Heart right ventricle (tissue), 16 donors: ENCODE measurements around the gene ADRA2A. TPM values are rescaled to one million over a fixed set of nuclear protein-coding genes. Genes with fewer than 3 reads are reported as not detected.

ENCODE experiments used
- ATAC-seq, 8 donors: fragments of 200-7000 bp; cut with Tn5 transposase; one replicate each; pipeline ENCODE4 v1.9.1; 2020; ENCODE audit warnings: mild to moderate bottlenecking in 8 of 8, moderate library complexity in 8 of 8, moderate number of reproducible peaks in 1 of 8
- DNase-seq, 2 donors: peaks; one replicate each; pipeline ENCODE4 v3.0.0-alpha.2; 2020
- H3K27ac ChIP-seq, 10 donors: fragments of 200-600 bp; sonication (generic) in 2 of 10; one replicate each; pipeline versions ENCODE4 v1.5.0 to v1.8.0; 2020 to 2022; ENCODE audit warnings: mild to moderate bottlenecking in 3 of 10
- H3K27me3 ChIP-seq, 7 donors: fragments of 200-600 bp; one replicate each; pipeline ENCODE4 v1.8.0; 2021 to 2022; ENCODE audit warnings: mild to moderate bottlenecking in 2 of 7
- H3K36me3 ChIP-seq, 9 donors: fragments of 200-600 bp; sonication (generic) in 1 of 9; one replicate each; pipeline versions ENCODE4 v1.5.0 to v1.8.0; 2020 to 2022; ENCODE audit warnings: mild to moderate bottlenecking in 2 of 9
- H3K4me1 ChIP-seq, 9 donors: fragments of 200-600 bp; sonication (generic) in 1 of 9; one replicate each; pipeline versions ENCODE4 v1.5.0 to v1.8.0; 2020 to 2022; ENCODE audit warnings: mild to moderate bottlenecking in 4 of 9
- H3K4me3 ChIP-seq, 10 donors: fragments of 200-600 bp; sonication (generic) in 2 of 10; one replicate each; pipeline versions ENCODE4 v1.5.0 to v1.8.0; 2020 to 2022; ENCODE audit warnings: mild to moderate bottlenecking in 7 of 10, moderate library complexity in 2 of 10
- H3K9me3 ChIP-seq, 11 donors: fragments of 200-600 bp in 10 of 11; sonication (generic) in 2 of 11; one replicate each; pipeline versions ENCODE4 v1.5.0 to v1.8.0; 2013 to 2022; ENCODE audit warnings: mild to moderate bottlenecking in 2 of 11, control low read depth in 1 of 11, moderate library complexity in 1 of 11
- CTCF ChIP-seq, 9 donors: fragments of 200-600 bp; sonication (generic) in 2 of 9; IDR thresholded peaks; one replicate each; pipeline versions ENCODE4 v1.5.0 to v1.8.0; 2021 to 2022; ENCODE audit warnings: antibody characterized with exemption in 9 of 9, mild to moderate bottlenecking in 5 of 9, moderate library complexity in 1 of 9
- WGBS, 2 donors: extraction: QIAGEN DNeasy Blood & Tissue Kit; methylation state at CpG; one replicate each; pipeline ENCODE4 v1.1.7; 2013; ENCODE audit warnings: inconsistent platforms in 1 of 2; 5-methylcytosine and 5-hydroxymethylcytosine counted together
- intact Hi-C, 10 donors: fragments of 100-400 bp; cut with DNase I; formaldehyde crosslinking; loops; one replicate each; pipeline versions ENCODE4 v1.11.1 to v1.14.2; 2022
- polyA plus RNA-seq, 2 donors: library from polyadenylated mRNA; stranded (reverse); fragments of 200-250 nt; gene quantifications; one replicate each; pipeline ENCODE4 v1.2.3, GENCODE V29; 2013
- total RNA-seq, 10 donors: library from RNA; stranded (reverse); fragmentation: NEBNext Ultra II Directional in 3 of 10; extraction: Animal tissue kit (Norgen Biotek cat#: 25700) in 3 of 10; gene quantifications; one replicate each; pipeline versions ENCODE4 v1.2.1 to v1.2.4, GENCODE V29; 2021 to 2023
- donor health status: Arrhythmogenic right ventricular cardiomyopathy.
- donor health status: ischemic (EF 13 %, LVEDD 7.1; RV severe dilation, severe dysfunction).
- donor health status: healthy with polysubstance abuse.
- donor health status: DM: no; HTN: yes; CAD: no.
- donor health status: DM: no; HTN: no; CAD: no.
- donor health status: ischemic (EF 25% LVEDD 6.9; RV normal size, moderate dysfunction).
- donor health status: ischemic (EF 25% LVEDD 5.7; RV mildly dilated, moderate dysfunction).
- donor health status: healthy.
- donor health status: DM: yes; HTN: yes; CAD: no.
- donor health status: Ischemic cardiomyopathy.
- donor health status: ischemic (EF 35%, LVEDD 5.7; RV mildly dilated, moderate dysfunction).
- donor health status: nonischemic (EF 11% LVEDD 7.7; RV severe dilation, severe dysfunction).
- donor health status: DM: yes; HTN: yes; CAD: no.
- donor health status: PGD.
- donor health status: ischemic (EF 29% LVEDD 5.4; RV normal size, mild dysfunction).
- donor health status: nonischemic (EF 23%, LVEDD 6.1; RV moderate dilation, normal function).

Gene ADRA2A
- total and polyA plus RNA-seq, 12 donors, result 0.29 to 1.4 (median 0.66) TPM

- Histone ChIP-seq H3K9me3 (peaks cover 0 to 6% (median 0%) of the 10 kb centered on the region in 11 donors), H3K4me3 (no peak overlapping the region), H3K27me3 (peaks cover 0 to 28% (median 8%) of the 10 kb centered on the region in 7 donors), H3K27ac (no peak overlapping the region), H3K36me3 (no peaks in the 10 kb centered on the region), H3K4me1 (peaks cover 0 to 3% (median 0%) of the 10 kb centered on the region in 9 donors)
- ATAC-seq, result no peak
- DNase-seq, result no peak
- intact Hi-C loops, result no loop called here
- 74 to 75% methylated on average over 5 of the region's 5 CpGs for WGBS, 2 donors
- TF ChIP-seq CTCF (IDR thresholded peaks at IDR 0.05), result no peak
Observed at GRCh38 chr10:111130471-111130870, 53.6 kb downstream of the ADRA2A start.

Other genes with a start within 250 kb of the ADRA2A start
- 10 to 100 TPM; 35.2 to 57.6 (median 45.7) TPM for gene PDCD4, start 205.1 kb upstream of the ADRA2A start, total RNA-seq
- 10 to 100 TPM; 15.9 to 59.5 TPM for gene PDCD4, start 205.1 kb upstream of the ADRA2A start, polyA plus RNA-seq
- 10 to 100 TPM; 16.6 to 30.7 (median 23.8) TPM for gene BBIP1, start 157.8 kb upstream of the ADRA2A start, total RNA-seq
- gene BBIP1, start 157.8 kb upstream of the ADRA2A start, polyA plus RNA-seq, result 10 to 100 TPM; 24.0 to 32.0 TPM
- 10 to 100 TPM; 39.3 to 68.2 (median 49.1) TPM for gene SHOC2, start 157.4 kb upstream of the ADRA2A start, total RNA-seq
- gene SHOC2, start 157.4 kb upstream of the ADRA2A start, polyA plus RNA-seq, result 10 to 100 TPM; 18.6 to 22.4 TPM